HL-60 (cell line): ENCODE measurements around the gene CHMP4B.

Experiments used
- CTCF ChIP-seq: IDR thresholded peaks from one replicate; pipeline ENCODE4 v1.5.1; 2011; ENCODE audit warnings: low read length, control low read depth, inconsistent platforms; ENCODE audit not compliant: insufficient read depth
- GABPA ChIP-seq: IDR thresholded peaks from 2 replicates; pipeline ENCODE4 v1.6.1; 2012; ENCODE audit warnings: low read depth
- POLR2AphosphoS5 ChIP-seq: IDR thresholded peaks from 2 replicates; pipeline ENCODE4 v1.6.1; 2012; ENCODE audit warnings: low read depth
- REST ChIP-seq: IDR thresholded peaks from 2 replicates; pipeline ENCODE4 v1.6.1; 2012; ENCODE audit warnings: low read depth; ENCODE audit not compliant: insufficient replicate concordance

GRCh38 chr20:33822423-33822822 lies 11.3 kb downstream of the CHMP4B start:
- TF ChIP-seq POLR2AphosphoS5 (no peak), CTCF (no peak), REST (no peak), GABPA (no peak)
